ENCODE measurements around the gene PSMB2.
"Not testable (repeated sequence)": the region's sequence is repeated elsewhere in the genome, so short reads cannot be mapped to it uniquely, and the experiment has no call there.

DNA sequence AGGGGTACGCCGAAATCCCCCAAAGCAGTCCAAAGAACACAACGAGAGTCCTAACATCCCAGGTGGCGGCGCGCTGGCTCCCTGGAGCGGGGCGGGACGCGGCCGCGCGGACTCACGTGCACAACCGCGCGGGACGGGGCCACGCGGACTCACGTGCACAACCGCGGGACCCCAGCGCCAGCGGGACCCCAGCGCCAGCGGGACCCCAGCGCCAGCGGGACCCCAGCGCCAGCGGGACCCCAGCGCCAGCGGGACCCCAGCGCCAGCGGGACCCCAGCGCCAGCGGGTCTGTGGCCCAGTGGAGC, 64.6 kb downstream of the PSMB2 start:
- TF ChIP-seq, protein P1, sequence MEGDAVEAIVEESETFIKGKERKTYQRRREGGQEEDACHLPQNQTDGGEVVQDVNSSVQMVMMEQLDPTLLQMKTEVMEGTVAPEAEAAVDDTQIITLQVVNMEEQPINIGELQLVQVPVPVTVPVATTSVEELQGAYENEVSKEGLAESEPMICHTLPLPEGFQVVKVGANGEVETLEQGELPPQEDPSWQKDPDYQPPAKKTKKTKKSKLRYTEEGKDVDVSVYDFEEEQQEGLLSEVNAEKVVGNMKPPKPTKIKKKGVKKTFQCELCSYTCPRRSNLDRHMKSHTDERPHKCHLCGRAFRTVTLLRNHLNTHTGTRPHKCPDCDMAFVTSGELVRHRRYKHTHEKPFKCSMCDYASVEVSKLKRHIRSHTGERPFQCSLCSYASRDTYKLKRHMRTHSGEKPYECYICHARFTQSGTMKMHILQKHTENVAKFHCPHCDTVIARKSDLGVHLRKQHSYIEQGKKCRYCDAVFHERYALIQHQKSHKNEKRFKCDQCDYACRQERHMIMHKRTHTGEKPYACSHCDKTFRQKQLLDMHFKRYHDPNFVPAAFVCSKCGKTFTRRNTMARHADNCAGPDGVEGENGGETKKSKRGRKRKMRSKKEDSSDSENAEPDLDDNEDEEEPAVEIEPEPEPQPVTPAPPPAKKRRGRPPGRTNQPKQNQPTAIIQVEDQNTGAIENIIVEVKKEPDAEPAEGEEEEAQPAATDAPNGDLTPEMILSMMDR (IDR thresholded peaks at IDR 0.05; ENCODE audit: insufficient read depth, low read length) = not testable (repeated sequence)
- not testable (repeated sequence) for TF ChIP-seq POLR2AphosphoS5, GABPA (IDR thresholded peaks at IDR 0.05; ENCODE audit: low read depth)
- TF ChIP-seq, protein P2, sequence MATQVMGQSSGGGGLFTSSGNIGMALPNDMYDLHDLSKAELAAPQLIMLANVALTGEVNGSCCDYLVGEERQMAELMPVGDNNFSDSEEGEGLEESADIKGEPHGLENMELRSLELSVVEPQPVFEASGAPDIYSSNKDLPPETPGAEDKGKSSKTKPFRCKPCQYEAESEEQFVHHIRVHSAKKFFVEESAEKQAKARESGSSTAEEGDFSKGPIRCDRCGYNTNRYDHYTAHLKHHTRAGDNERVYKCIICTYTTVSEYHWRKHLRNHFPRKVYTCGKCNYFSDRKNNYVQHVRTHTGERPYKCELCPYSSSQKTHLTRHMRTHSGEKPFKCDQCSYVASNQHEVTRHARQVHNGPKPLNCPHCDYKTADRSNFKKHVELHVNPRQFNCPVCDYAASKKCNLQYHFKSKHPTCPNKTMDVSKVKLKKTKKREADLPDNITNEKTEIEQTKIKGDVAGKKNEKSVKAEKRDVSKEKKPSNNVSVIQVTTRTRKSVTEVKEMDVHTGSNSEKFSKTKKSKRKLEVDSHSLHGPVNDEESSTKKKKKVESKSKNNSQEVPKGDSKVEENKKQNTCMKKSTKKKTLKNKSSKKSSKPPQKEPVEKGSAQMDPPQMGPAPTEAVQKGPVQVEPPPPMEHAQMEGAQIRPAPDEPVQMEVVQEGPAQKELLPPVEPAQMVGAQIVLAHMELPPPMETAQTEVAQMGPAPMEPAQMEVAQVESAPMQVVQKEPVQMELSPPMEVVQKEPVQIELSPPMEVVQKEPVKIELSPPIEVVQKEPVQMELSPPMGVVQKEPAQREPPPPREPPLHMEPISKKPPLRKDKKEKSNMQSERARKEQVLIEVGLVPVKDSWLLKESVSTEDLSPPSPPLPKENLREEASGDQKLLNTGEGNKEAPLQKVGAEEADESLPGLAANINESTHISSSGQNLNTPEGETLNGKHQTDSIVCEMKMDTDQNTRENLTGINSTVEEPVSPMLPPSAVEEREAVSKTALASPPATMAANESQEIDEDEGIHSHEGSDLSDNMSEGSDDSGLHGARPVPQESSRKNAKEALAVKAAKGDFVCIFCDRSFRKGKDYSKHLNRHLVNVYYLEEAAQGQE (IDR thresholded peaks at IDR 0.05; ENCODE audit: insufficient replicate concordance, low read depth) = not testable (repeated sequence)

All from HL-60 (cell line).